ENCODE results near the gene MED16. TPM values are rescaled to one million over a fixed set of nuclear protein-coding genes. Genes with fewer than 3 reads are reported as not detected.

Gene MED16
- total RNA-seq, 1 experiment from 2014 or later, result 21.3 TPM

GRCh38 chr19:920051-920864, 27.3 kb upstream of the MED16 start:
- H3K4me3 ChIP-seq, result 0 out of 2 replicates have a peak overlapping the region, but pooled peaks have one; percentile 21
- H3K27me3 ChIP-seq, result peaks cover 27% of the 10 kb centered on the region
- no peak overlapping the region for H3K27ac ChIP-seq
- no peaks in the 10 kb centered on the region for H3K9me3 ChIP-seq (replicated peaks)
- H3K4me1 ChIP-seq, result peaks cover 11% of the 10 kb centered on the region
- DNase-seq, result peak; percentile 71 to 76
- no peaks in the 10 kb centered on the region for H3K36me3 ChIP-seq

- Histone ChIP-seq H3K4me1 (peaks cover 11% of the 10 kb centered on the region), H3K9me3 (replicated peaks) (no peaks in the 10 kb centered on the region), H3K4me3 (no peak overlapping the region), H3K27me3 (peaks cover 27% of the 10 kb centered on the region), H3K27ac (no peak overlapping the region), H3K36me3 (no peaks in the 10 kb centered on the region)
- DNase-seq, result no peak
Measured at GRCh38 chr19:919199-920050, 26.4 kb upstream of the MED16 start.

- DNase-seq, result no peak
- Histone ChIP-seq H3K9me3 (replicated peaks) (no peaks in the 10 kb centered on the region), H3K4me1 (peaks cover 8% of the 10 kb centered on the region), H3K36me3 (no peaks in the 10 kb centered on the region), H3K4me3 (no peak overlapping the region), H3K27me3 (peaks cover 27% of the 10 kb centered on the region), H3K27ac (no peak overlapping the region)
Measured at GRCh38 chr19:918481-919198, 25.7 kb upstream of the MED16 start.

GRCh38 chr19:918152-918437, 25.1 kb upstream of the MED16 start:
- Histone ChIP-seq H3K27me3 (peaks cover 27% of the 10 kb centered on the region), H3K9me3 (replicated peaks) (no peaks in the 10 kb centered on the region), H3K4me3 (no peak overlapping the region), H3K4me1 (peaks cover 3% of the 10 kb centered on the region; the same call in 1 of the 2 replicates), H3K36me3 (no peaks in the 10 kb centered on the region), H3K27ac (no peak overlapping the region)
- DNase-seq, result no peak

- H3K27me3 ChIP-seq, result peaks cover 27% of the 10 kb centered on the region
- 0 out of 2 replicates have a peak, but pooled peaks cover 3% of the 10 kb centered on the region for H3K4me1 ChIP-seq
- no peaks in the 10 kb centered on the region for H3K36me3 ChIP-seq
- DNase-seq, result peak; percentile 69 to 75
- no peaks in the 10 kb centered on the region for H3K9me3 ChIP-seq (replicated peaks)
- no peak within 1 kb of the TSS for H3K27ac ChIP-seq
- peak within 1 kb of the TSS; percentile 6; the same call in 1 of the 2 replicates for H3K4me3 ChIP-seq
Measured at GRCh38 chr19:917323-918151, 24.6 kb upstream of the MED16 start, which contains the start of gene KISS1R. Gene KISS1R (plus strand): TSS chr19:917333. CDS start chr19:917503, 170 bp downstream.

- Histone ChIP-seq H3K36me3 (no peaks in the 10 kb centered on the region), H3K27ac (no peak overlapping the region), H3K9me3 (replicated peaks) (no peaks in the 10 kb centered on the region), H3K27me3 (peaks cover 27% of the 10 kb centered on the region), H3K4me1 (0 out of 2 replicates have a peak, but pooled peaks cover under 1% of the 10 kb centered on the region), H3K4me3 (peak overlapping the region; percentile 6; the same call in 1 of the 2 replicates)
- DNase-seq, result peak in 1 of 2 experiments; percentile 32
Measured at GRCh38 chr19:916645-917322, 23.8 kb upstream of the MED16 start.

GRCh38 chr19:913080-913748, 20.2 kb upstream of the MED16 start, which contains the start of gene R3HDM4:
Gene R3HDM4 (minus strand): TSS chr19:913219. CDS start chr19:913157, 62 bp downstream.
- Histone ChIP-seq H3K9me3 (replicated peaks) (no peaks in the 10 kb centered on the region), H3K4me1 (no peaks in the 10 kb centered on the region), H3K27me3 (peaks cover 18% of the 10 kb centered on the region), H3K27ac (no peak within 1 kb of the TSS), H3K4me3 (peak within 1 kb of the TSS; percentile 66), H3K36me3 (no peaks in the 10 kb centered on the region)
- DNase-seq, result peak; percentile 51 to 55

GRCh38 chr19:912181-913079, 19.4 kb upstream of the MED16 start:
- Histone ChIP-seq H3K36me3 (no peaks in the 10 kb centered on the region), H3K4me3 (peak overlapping the region; percentile 66), H3K9me3 (replicated peaks) (no peaks in the 10 kb centered on the region), H3K27me3 (peaks cover 10% of the 10 kb centered on the region; the same call in 1 of the 2 replicates), H3K27ac (no peak overlapping the region), H3K4me1 (no peaks in the 10 kb centered on the region)
- peak; percentile 42 to 56 for DNase-seq

- H3K4me3 ChIP-seq, result no peak overlapping the region
- H3K4me1 ChIP-seq, result no peaks in the 10 kb centered on the region
- no peak overlapping the region for H3K27ac ChIP-seq
- no peaks in the 10 kb centered on the region for H3K36me3 ChIP-seq
- peaks cover 4% of the 10 kb centered on the region; the same call in 1 of the 2 replicates for H3K27me3 ChIP-seq
- no peak for DNase-seq
- H3K9me3 ChIP-seq (replicated peaks), result no peaks in the 10 kb centered on the region
Measured at GRCh38 chr19:911197-912033, 18.4 kb upstream of the MED16 start.

GRCh38 chr19:907183-907853, 14.3 kb upstream of the MED16 start:
- no peak overlapping the region for H3K27ac ChIP-seq
- H3K4me1 ChIP-seq, result peaks cover 8% of the 10 kb centered on the region; the same call in 1 of the 2 replicates
- DNase-seq, result no peak
- no peaks in the 10 kb centered on the region for H3K27me3 ChIP-seq
- no peak overlapping the region for H3K4me3 ChIP-seq
- no peaks in the 10 kb centered on the region for H3K36me3 ChIP-seq
- H3K9me3 ChIP-seq (replicated peaks), result no peaks in the 10 kb centered on the region

GRCh38 chr19:906480-906879, 13.5 kb upstream of the MED16 start:
- Histone ChIP-seq H3K27me3 (no peaks in the 10 kb centered on the region), H3K27ac (no peak overlapping the region), H3K4me1 (peaks cover 8% of the 10 kb centered on the region; the same call in 1 of the 2 replicates), H3K36me3 (no peaks in the 10 kb centered on the region), H3K4me3 (no peak overlapping the region), H3K9me3 (replicated peaks) (no peaks in the 10 kb centered on the region)
- DNase-seq, result no peak
